Thyroid gland (tissue), 4 donors: ENCODE data around the gene DOK4. TPM values are rescaled to one million over a fixed set of nuclear protein-coding genes. Genes with fewer than 3 reads are reported as not detected.
A peak's percentile ranks its signal among the peaks of the same experiment; 100 is the strongest.
"Not testable (repeated sequence)": the region's sequence is repeated elsewhere in the genome, so short reads cannot be mapped to it uniquely, and the experiment has no call there.

Experiments used
- DNase-seq, 2 donors: peaks; one replicate each; pipeline ENCODE4 v3.0.0-alpha.2; 2019
- H3K27ac ChIP-seq, 3 donors: fragments of 200-600 bp; sonication (generic); 1 replicate in 2 of 3; 2 replicates in 1 of 3; pipeline ENCODE4 v1.5.1; 2016 to 2019; ENCODE audit warnings: mild to moderate bottlenecking in 1 of 3, moderate library complexity in 1 of 3
- H3K27me3 ChIP-seq: fragments of 200-600 bp; sonication (generic); one replicate; pipeline ENCODE4 v1.5.1; 2019
- H3K36me3 ChIP-seq, 2 donors: fragments of 200-600 bp; sonication (generic); one replicate each; pipeline ENCODE4 v1.5.1; 2016 to 2019
- H3K4me1 ChIP-seq, 2 donors: fragments of 200-600 bp; sonication (generic); one replicate each; pipeline ENCODE4 v1.5.1; 2017 to 2019
- H3K4me3 ChIP-seq, 3 donors: fragments of 200-600 bp; sonication (generic); replicated peaks in 1 of 3; 1 replicate in 2 of 3; 2 replicates in 1 of 3; pipeline ENCODE4 v1.5.1; 2016; ENCODE audit warnings: mild to moderate bottlenecking in 1 of 3
- H3K9me3 ChIP-seq: fragments of 200-600 bp; sonication (generic); one replicate; pipeline ENCODE4 v1.5.1; 2017
- CTCF ChIP-seq, 6 experiments: fragments of 200-600 bp in 3 of 6; fragments of 450-650 bp in 3 of 6; sonication (generic) in 3 of 6; IDR thresholded peaks; one replicate each; pipeline ENCODE4 v1.5.1; 2016 to 2019; ENCODE audit warnings: antibody characterized with exemption in 6 of 6, mild to moderate bottlenecking in 2 of 6, inconsistent platforms in 1 of 6, moderate library complexity in 1 of 6
- POLR2A ChIP-seq, 2 donors: fragments of 450-650 bp; IDR thresholded peaks; one replicate each; pipeline ENCODE4 v1.6.1; 2017; ENCODE audit warnings: antibody characterized with exemption in 2 of 2, mild to moderate bottlenecking in 2 of 2, moderate library complexity in 1 of 2
- WGBS, 2 donors: methylation state at CpG; one replicate each; pipeline ENCODE4 v1.1.5; 2017; 5-methylcytosine and 5-hydroxymethylcytosine counted together
- intact Hi-C: fragments of 100-400 bp; cut with DNase I; formaldehyde crosslinking; loops from one replicate; pipeline ENCODE4 v1.15.1; 2023
- total RNA-seq, 4 donors: library from RNA; depleted of rRNA; stranded (reverse); fragments of >200 nt; gene quantifications; one replicate each; pipeline ENCODE4 v1.2.3, GENCODE V29; 2016

The DOK4 gene
- total RNA-seq, 4 donors from 2014 or later = 9.1 to 27.3 (median 13.3) TPM

- peak overlapping the region; percentile 3 to 92 (median 73) for H3K27ac ChIP-seq
- H3K4me1 ChIP-seq = peaks cover 18 to 20% of the 10 kb centered on the region in 2 donors
- no peaks in the 10 kb centered on the region for H3K9me3 ChIP-seq
- TF ChIP-seq POLR2A (IDR thresholded peaks at IDR 0.05) = no peak
- TF ChIP-seq CTCF (IDR thresholded peaks at IDR 0.05) = no peak
- WGBS, 2 donors = 5 to 8% methylated on average over 7 to 16 of the region's 28 CpGs
- intact Hi-C loops = no loop called here
- peak overlapping the region; percentile 53 to 97 (median 88) for H3K4me3 ChIP-seq
- H3K36me3 ChIP-seq = no peaks in the 10 kb centered on the region
- DNase-seq = peak; percentile 21 to 33
- H3K27me3 ChIP-seq = no peaks in the 10 kb centered on the region
Observed at GRCh38 chr16:57446531-57447185, 39.6 kb downstream of the DOK4 start.

- DNase-seq = no peak
- Histone ChIP-seq H3K4me1 (peaks cover 18 to 20% of the 10 kb centered on the region in 2 donors), H3K9me3 (no peaks in the 10 kb centered on the region), H3K27ac (no peak overlapping the region), H3K4me3 (no peak overlapping the region), H3K36me3 (no peaks in the 10 kb centered on the region), H3K27me3 (no peaks in the 10 kb centered on the region)
- WGBS, 2 donors = 92 to 94% methylated on average over 2 of the region's 2 CpGs
- intact Hi-C loops = no loop called here
- TF ChIP-seq CTCF (IDR thresholded peaks at IDR 0.05) (no peak), POLR2A (IDR thresholded peaks at IDR 0.05) (no peak)
Observed at GRCh38 chr16:57445510-57445909, 40.8 kb downstream of the DOK4 start.

- Histone ChIP-seq H3K4me1 (peaks cover 18 to 20% of the 10 kb centered on the region in 2 donors), H3K36me3 (peaks cover 0 to under 1% of the 10 kb centered on the region in 2 donors), H3K27me3 (no peaks in the 10 kb centered on the region), H3K4me3 (no peak overlapping the region), H3K27ac (no peak overlapping the region), H3K9me3 (no peaks in the 10 kb centered on the region)
- no peak for TF ChIP-seq CTCF (IDR thresholded peaks at IDR 0.05)
- WGBS, 2 donors = 82 to 86% methylated on average over 3 of the region's 3 CpGs
- DNase-seq = no peak
- intact Hi-C loops = no loop called here
Observed at GRCh38 chr16:57444711-57445110, 41.6 kb downstream of the DOK4 start.

GRCh38 chr16:57440551-57440950 lies 45.7 kb downstream of the DOK4 start:
- H3K4me1 ChIP-seq, intact Hi-C loops: not testable (repeated sequence)

GRCh38 chr16:57439947-57440346 lies 46.3 kb downstream of the DOK4 start:
- DNase-seq, H3K9me3 ChIP-seq, H3K4me1 ChIP-seq, H3K27ac ChIP-seq, H3K4me3 ChIP-seq, H3K27me3 ChIP-seq, intact Hi-C loops: not testable (repeated sequence)
- H3K36me3 ChIP-seq = peaks cover 11 to 19% of the 10 kb centered on the region in 2 donors
- WGBS, 2 donors = 98 to 99% methylated on average over 8 of the region's 8 CpGs

More at GRCh38 chr16:57440551-57440950, 45.7 kb downstream of the DOK4 start:
- DNase-seq, H3K9me3 ChIP-seq, H3K27ac ChIP-seq, H3K27me3 ChIP-seq, H3K4me3 ChIP-seq: not testable (repeated sequence)
- peaks cover 5 to 13% of the 10 kb centered on the region in 2 donors for H3K36me3 ChIP-seq
- WGBS, 2 donors = 97 to 98% methylated on average over 8 of the region's 8 CpGs

GRCh38 chr16:57435838-57436237 lies 50.5 kb downstream of the DOK4 start:
- H3K36me3 ChIP-seq = peaks cover 46 to 60% of the 10 kb centered on the region in 2 donors
- TF ChIP-seq CTCF (IDR thresholded peaks at IDR 0.05) (no peak), POLR2A (IDR thresholded peaks at IDR 0.05) (no peak)
- no peaks in the 10 kb centered on the region for H3K27me3 ChIP-seq
- H3K4me1 ChIP-seq = no peaks in the 10 kb centered on the region
- WGBS, 2 donors = 85 to 88% methylated on average over 1 of the region's 1 CpG
- DNase-seq = no peak
- no peak overlapping the region for H3K4me3 ChIP-seq
- H3K27ac ChIP-seq = no peak overlapping the region
- intact Hi-C loops = no loop called here
- H3K9me3 ChIP-seq = no peaks in the 10 kb centered on the region
